DOHH2 (cell line): ENCODE measurements around the gene CLASP1.

ENCODE experiments used
- EZH2phosphoT487 ChIP-seq: fragments of 200-600 bp; sonication (generic); IDR thresholded peaks from 2 replicates; pipeline ENCODE4 v1.6.1; 2017; ENCODE audit warnings: borderline replicate concordance, mild to moderate bottlenecking, antibody characterized with exemption, low read length, moderate library complexity, mixed read lengths
- TF ChIP-seq, protein P1 (sequence below): fragments of 200-600 bp; sonication (generic); IDR thresholded peaks from one replicate; pipeline ENCODE4 v1.5.1; 2014; ENCODE audit warnings: antibody characterized with exemption, mild to moderate bottlenecking, low read depth, low read length; ENCODE audit not compliant: poor library complexity, severe bottlenecking

- TF ChIP-seq, protein P1, sequence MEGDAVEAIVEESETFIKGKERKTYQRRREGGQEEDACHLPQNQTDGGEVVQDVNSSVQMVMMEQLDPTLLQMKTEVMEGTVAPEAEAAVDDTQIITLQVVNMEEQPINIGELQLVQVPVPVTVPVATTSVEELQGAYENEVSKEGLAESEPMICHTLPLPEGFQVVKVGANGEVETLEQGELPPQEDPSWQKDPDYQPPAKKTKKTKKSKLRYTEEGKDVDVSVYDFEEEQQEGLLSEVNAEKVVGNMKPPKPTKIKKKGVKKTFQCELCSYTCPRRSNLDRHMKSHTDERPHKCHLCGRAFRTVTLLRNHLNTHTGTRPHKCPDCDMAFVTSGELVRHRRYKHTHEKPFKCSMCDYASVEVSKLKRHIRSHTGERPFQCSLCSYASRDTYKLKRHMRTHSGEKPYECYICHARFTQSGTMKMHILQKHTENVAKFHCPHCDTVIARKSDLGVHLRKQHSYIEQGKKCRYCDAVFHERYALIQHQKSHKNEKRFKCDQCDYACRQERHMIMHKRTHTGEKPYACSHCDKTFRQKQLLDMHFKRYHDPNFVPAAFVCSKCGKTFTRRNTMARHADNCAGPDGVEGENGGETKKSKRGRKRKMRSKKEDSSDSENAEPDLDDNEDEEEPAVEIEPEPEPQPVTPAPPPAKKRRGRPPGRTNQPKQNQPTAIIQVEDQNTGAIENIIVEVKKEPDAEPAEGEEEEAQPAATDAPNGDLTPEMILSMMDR: no peak
- TF ChIP-seq EZH2phosphoT487: no peak
Observed at GRCh38 chr2:121321476-121321875, 327.8 kb downstream of the CLASP1 start.
